Esophagus squamous epithelium (tissue), 4 donors: ENCODE results near the gene TMEM108.

Source experiments
- POLR2A ChIP-seq, 4 donors: fragments of 450-650 bp; IDR thresholded peaks; one replicate each; pipeline ENCODE4 v1.6.1; 2017; ENCODE audit warnings: antibody characterized with exemption in 4 of 4, mild to moderate bottlenecking in 4 of 4, moderate library complexity in 3 of 4
- TF ChIP-seq, protein P1 (sequence below), 6 experiments: fragments of 450-650 bp in 4 of 6; fragments of 200-600 bp in 2 of 6; sonication (generic) in 2 of 6; IDR thresholded peaks; one replicate each; pipeline ENCODE4 v1.5.1; 2016 to 2019; ENCODE audit warnings: antibody characterized with exemption in 6 of 6, mild to moderate bottlenecking in 4 of 6, moderate library complexity in 4 of 6

DNA sequence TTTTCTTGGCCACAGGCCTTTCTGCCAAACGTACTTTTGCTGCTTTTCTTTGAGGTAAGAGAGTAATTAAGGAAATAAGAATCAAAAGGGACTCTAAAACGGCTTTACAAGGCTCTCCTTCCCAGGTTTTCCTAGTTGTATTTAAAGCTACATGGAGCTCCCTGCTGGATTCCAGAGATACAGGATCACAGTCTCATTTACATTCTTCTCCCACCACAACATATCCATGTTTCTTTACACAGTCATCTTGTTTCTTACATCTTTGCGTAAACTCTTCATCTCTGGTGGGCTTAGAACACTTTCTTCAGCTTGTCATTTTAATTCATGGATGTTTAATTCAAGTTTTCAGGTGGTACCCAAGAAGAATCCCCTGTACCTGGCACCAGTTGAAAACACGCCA lies 244.0 kb downstream of the TMEM108 start:
- TF ChIP-seq, protein P1, sequence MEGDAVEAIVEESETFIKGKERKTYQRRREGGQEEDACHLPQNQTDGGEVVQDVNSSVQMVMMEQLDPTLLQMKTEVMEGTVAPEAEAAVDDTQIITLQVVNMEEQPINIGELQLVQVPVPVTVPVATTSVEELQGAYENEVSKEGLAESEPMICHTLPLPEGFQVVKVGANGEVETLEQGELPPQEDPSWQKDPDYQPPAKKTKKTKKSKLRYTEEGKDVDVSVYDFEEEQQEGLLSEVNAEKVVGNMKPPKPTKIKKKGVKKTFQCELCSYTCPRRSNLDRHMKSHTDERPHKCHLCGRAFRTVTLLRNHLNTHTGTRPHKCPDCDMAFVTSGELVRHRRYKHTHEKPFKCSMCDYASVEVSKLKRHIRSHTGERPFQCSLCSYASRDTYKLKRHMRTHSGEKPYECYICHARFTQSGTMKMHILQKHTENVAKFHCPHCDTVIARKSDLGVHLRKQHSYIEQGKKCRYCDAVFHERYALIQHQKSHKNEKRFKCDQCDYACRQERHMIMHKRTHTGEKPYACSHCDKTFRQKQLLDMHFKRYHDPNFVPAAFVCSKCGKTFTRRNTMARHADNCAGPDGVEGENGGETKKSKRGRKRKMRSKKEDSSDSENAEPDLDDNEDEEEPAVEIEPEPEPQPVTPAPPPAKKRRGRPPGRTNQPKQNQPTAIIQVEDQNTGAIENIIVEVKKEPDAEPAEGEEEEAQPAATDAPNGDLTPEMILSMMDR (IDR thresholded peaks at IDR 0.05), result no peak
- no peak for TF ChIP-seq POLR2A (IDR thresholded peaks at IDR 0.05)
